Activated naive CD8-positive, alpha-beta T cell treated with anti-CD3 and anti-CD28 coated beads, Interleukin-2, amount 10 ng/mL, durations not matched to agents 7 days and 5 days (primary cell): ENCODE measurements around the gene PODXL2. TPM values are rescaled to one million over a fixed set of nuclear protein-coding genes. Genes with fewer than 3 reads are reported as not detected.
A peak's percentile ranks its signal among the peaks of the same experiment; 100 is the strongest.
"Not testable (repeated sequence)": the region's sequence is repeated elsewhere in the genome, so short reads cannot be mapped to it uniquely, and the experiment has no call there.

Experiments
- ATAC-seq: fragments of 150-1000 bp; cut with Tn5 transposase; one replicate; pipeline ENCODE4 v1.10.0; 2021; ENCODE audit warnings: low read depth, moderate library complexity
- POLR2A ChIA-PET: fragments of 350-600 bp; sonication (Branson Sonifier 250); formaldehyde crosslinking; loops from one replicate; lab custom pipeline; 2021; ENCODE audit warnings: antibody characterized with exemption; lab: Charles Lee
- DNase-seq: peaks from one replicate; pipeline ENCODE4 v3.0.0; 2021
- H3K27ac Mint-ChIP-seq: one replicate; pipeline ENCODE4 v1.8.0; 2022; ENCODE audit warnings: mild to moderate bottlenecking, mixed read lengths
- H3K27me3 Mint-ChIP-seq: one replicate; pipeline ENCODE4 v1.8.0; 2022; ENCODE audit warnings: mild to moderate bottlenecking, moderate library complexity, mixed read lengths
- H3K36me3 Mint-ChIP-seq: one replicate; pipeline ENCODE4 v1.8.0; 2021; ENCODE audit warnings: mild to moderate bottlenecking, mixed read lengths
- H3K4me1 Mint-ChIP-seq: one replicate; pipeline ENCODE4 v1.8.0; 2021; ENCODE audit warnings: mixed read lengths
- H3K4me3 Mint-ChIP-seq: one replicate; pipeline ENCODE4 v1.8.0; 2022; ENCODE audit warnings: mild to moderate bottlenecking, moderate library complexity, mixed read lengths
- H3K9me3 Mint-ChIP-seq: one replicate; pipeline ENCODE4 v1.8.0; 2021; ENCODE audit warnings: mixed read lengths
- total RNA-seq, 2 experiments: library from RNA; stranded (reverse); gene quantifications; one replicate each; pipeline ENCODE4 v1.2.3, GENCODE V29; 2021

PODXL2 gene
- total RNA-seq, 2 experiments from 2014 or later = 2.2 TPM

GRCh38 chr3:127698691-127699415 lies 69.9 kb downstream of the PODXL2 start:
- Mint-ChIP-seq H3K27me3 (peaks cover 10% of the 10 kb centered on the region), H3K27ac (no peak overlapping the region), H3K4me1 (no peaks in the 10 kb centered on the region), H3K4me3 (no peak overlapping the region), H3K9me3 (no peaks in the 10 kb centered on the region), H3K36me3 (no peaks in the 10 kb centered on the region)
- DNase-seq = no peak
- no peak for ATAC-seq
- POLR2A ChIA-PET = no interaction called here

DNA sequence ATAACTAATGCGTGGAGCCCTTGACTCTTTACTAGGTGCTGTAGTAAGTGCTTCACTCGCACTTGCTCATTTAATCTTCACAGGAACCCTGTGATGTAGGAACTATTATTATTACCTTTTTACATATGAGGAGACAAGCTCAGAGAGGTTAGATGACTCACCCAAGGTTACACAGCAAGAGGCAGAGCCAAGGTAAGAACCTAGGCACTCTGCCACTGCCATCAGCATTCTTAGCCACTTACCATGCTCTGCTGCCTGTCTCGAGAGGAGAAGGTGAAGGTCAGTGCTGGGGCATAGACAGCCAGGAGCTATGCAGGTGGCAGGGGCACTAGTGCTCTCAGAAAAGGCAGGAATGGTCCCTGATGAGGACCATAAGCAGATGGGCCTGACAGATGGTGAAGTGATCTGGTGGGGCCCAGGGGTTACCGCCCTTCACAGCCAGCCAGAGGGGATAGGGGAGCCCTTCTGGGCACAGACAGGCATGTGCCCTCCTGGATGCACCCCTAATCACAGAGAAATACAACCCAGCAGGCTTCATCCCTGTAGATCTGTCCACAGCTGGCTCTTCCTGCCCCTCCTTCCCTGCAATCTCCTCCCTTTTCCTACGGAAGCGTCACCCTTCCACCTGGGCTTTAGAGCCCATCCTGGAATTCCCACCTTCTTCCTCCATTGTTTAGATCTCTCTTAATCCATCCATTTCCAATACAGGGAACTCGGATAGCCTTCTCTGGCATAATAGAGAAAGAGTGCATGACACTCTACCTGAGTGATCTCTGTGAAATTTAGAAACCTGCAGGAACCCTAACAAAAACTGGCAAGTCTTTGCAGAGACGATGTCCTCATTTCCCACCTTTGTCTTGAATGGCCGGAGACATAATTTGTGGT lies 70.7 kb downstream of the PODXL2 start:
- DNase-seq (no peak), ATAC-seq (no peak)
- H3K9me3 Mint-ChIP-seq = no peaks in the 10 kb centered on the region
- peaks cover 10% of the 10 kb centered on the region for H3K27me3 Mint-ChIP-seq
- peaks cover 3% of the 10 kb centered on the region for H3K4me1 Mint-ChIP-seq
- no peak overlapping the region for H3K4me3 Mint-ChIP-seq
- POLR2A ChIA-PET = no interaction called here
- H3K27ac Mint-ChIP-seq = no peak overlapping the region
- H3K36me3 Mint-ChIP-seq = no peaks in the 10 kb centered on the region

GRCh38 chr3:127700406-127700805 lies 71.4 kb downstream of the PODXL2 start:
- no peaks in the 10 kb centered on the region for H3K9me3 Mint-ChIP-seq
- H3K36me3 Mint-ChIP-seq = no peaks in the 10 kb centered on the region
- POLR2A ChIA-PET = no interaction called here
- H3K27ac Mint-ChIP-seq = no peak overlapping the region
- peaks cover 3% of the 10 kb centered on the region for H3K4me1 Mint-ChIP-seq
- peaks cover 10% of the 10 kb centered on the region for H3K27me3 Mint-ChIP-seq
- H3K4me3 Mint-ChIP-seq = no peak overlapping the region
- ATAC-seq (no peak), DNase-seq (no peak)

- DNase-seq = no peak
- ATAC-seq = no peak
- Mint-ChIP-seq H3K9me3 (no peaks in the 10 kb centered on the region), H3K4me1 (peaks cover 3% of the 10 kb centered on the region), H3K36me3 (no peaks in the 10 kb centered on the region), H3K27me3 (peaks cover 10% of the 10 kb centered on the region), H3K4me3 (no peak overlapping the region), H3K27ac (no peak overlapping the region)
- POLR2A ChIA-PET = no interaction called here
These were observed 72.4 kb downstream of the PODXL2 start for GRCh38 chr3:127701280-127701911.

DNA sequence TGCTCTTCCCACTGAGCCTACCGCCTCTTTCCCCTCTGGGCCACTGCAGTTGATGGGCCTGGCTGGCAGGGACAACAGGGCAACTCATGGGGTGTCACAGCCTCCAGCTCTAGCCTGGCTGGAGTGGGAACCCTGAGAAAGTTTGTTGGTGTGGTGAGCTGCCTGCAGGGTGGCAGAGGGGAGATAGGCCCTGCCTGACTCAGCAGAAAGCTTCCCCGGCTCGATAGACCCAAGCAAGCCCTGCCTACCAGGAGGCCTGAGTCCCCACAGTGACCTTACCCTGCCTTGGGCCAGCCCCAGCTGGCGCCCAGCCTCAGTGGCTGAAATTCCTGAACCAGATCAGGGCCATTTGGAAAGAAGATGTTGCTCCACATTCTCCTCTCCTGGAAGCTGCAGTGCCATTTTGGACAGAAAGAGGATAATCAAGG lies 73.2 kb downstream of the PODXL2 start:
- POLR2A ChIA-PET = no interaction called here
- Mint-ChIP-seq H3K27me3 (peaks cover 10% of the 10 kb centered on the region), H3K4me3 (no peak overlapping the region), H3K27ac (no peak overlapping the region), H3K36me3 (no peaks in the 10 kb centered on the region), H3K9me3 (no peaks in the 10 kb centered on the region), H3K4me1 (peaks cover 3% of the 10 kb centered on the region)
- ATAC-seq (no peak), DNase-seq (no peak)

GRCh38 chr3:127704840-127705239 lies 75.9 kb downstream of the PODXL2 start:
- H3K9me3 Mint-ChIP-seq, H3K4me3 Mint-ChIP-seq, DNase-seq, H3K27ac Mint-ChIP-seq, H3K27me3 Mint-ChIP-seq, ATAC-seq, H3K36me3 Mint-ChIP-seq, POLR2A ChIA-PET, H3K4me1 Mint-ChIP-seq: not testable (repeated sequence)

- ATAC-seq = no peak
- peaks cover 10% of the 10 kb centered on the region for H3K27me3 Mint-ChIP-seq
- H3K27ac Mint-ChIP-seq = no peak overlapping the region
These were observed 77.3 kb downstream of the PODXL2 start for GRCh38 chr3:127706312-127706711.

GRCh38 chr3:127706785-127707351 lies 77.9 kb downstream of the PODXL2 start:
- H3K9me3 Mint-ChIP-seq = no peaks in the 10 kb centered on the region
- H3K36me3 Mint-ChIP-seq = no peaks in the 10 kb centered on the region
- POLR2A ChIA-PET = no interaction called here
- peaks cover 3% of the 10 kb centered on the region for H3K4me1 Mint-ChIP-seq
- no peak overlapping the region for H3K27ac Mint-ChIP-seq
- H3K4me3 Mint-ChIP-seq = no peak overlapping the region
- ATAC-seq (no peak), DNase-seq (peak; percentile 26)
- peaks cover 10% of the 10 kb centered on the region for H3K27me3 Mint-ChIP-seq

More at GRCh38 chr3:127706312-127706711, 77.3 kb downstream of the PODXL2 start:
- Mint-ChIP-seq H3K36me3 (no peaks in the 10 kb centered on the region), H3K9me3 (no peaks in the 10 kb centered on the region), H3K4me3 (no peak overlapping the region), H3K4me1 (peaks cover 3% of the 10 kb centered on the region)
- peak; percentile 10 for DNase-seq
- POLR2A ChIA-PET = no interaction called here

DNA sequence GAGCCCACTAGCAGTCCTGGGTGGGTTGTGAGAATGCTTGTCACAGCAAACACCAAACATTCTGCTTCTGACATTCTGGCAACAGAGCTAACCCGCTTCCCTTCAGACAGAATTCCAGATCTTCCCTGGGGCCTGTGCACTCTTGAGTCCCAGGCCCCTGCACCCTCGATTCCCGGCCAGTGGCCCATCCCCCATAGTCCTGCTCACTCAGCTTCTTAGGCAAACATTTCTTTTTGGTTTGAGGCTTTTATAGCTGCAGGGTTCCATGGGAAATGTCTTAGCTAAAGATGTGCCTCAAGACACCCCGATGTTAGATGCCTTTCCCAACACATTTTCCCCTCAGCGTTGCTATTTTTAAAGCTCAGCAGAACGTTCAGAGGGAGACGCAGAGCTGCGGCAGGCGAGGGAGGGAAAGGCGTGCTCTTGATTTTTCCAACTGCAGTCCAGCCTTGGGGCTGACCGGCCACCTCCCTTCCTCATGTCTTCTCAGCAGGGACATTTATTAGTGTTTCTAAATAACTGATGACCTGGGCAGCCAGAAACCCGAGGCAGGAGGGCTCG lies 78.9 kb downstream of the PODXL2 start:
- H3K9me3 Mint-ChIP-seq = no peaks in the 10 kb centered on the region
- POLR2A ChIA-PET = no interaction called here
- no peak overlapping the region for H3K27ac Mint-ChIP-seq
- H3K4me3 Mint-ChIP-seq = no peak overlapping the region
- DNase-seq = peak; percentile 9
- no peaks in the 10 kb centered on the region for H3K36me3 Mint-ChIP-seq
- ATAC-seq = no peak
- peaks cover 9% of the 10 kb centered on the region for H3K27me3 Mint-ChIP-seq
- H3K4me1 Mint-ChIP-seq = peaks cover 3% of the 10 kb centered on the region

GRCh38 chr3:127708837-127709236 lies 79.9 kb downstream of the PODXL2 start:
- H3K27me3 Mint-ChIP-seq = peaks cover under 1% of the 10 kb centered on the region
- H3K9me3 Mint-ChIP-seq = no peaks in the 10 kb centered on the region
- no peak for DNase-seq
- no peak overlapping the region for H3K27ac Mint-ChIP-seq
- no peak overlapping the region for H3K4me3 Mint-ChIP-seq
- H3K4me1 Mint-ChIP-seq = peaks cover 3% of the 10 kb centered on the region
- no peaks in the 10 kb centered on the region for H3K36me3 Mint-ChIP-seq
- POLR2A ChIA-PET = no interaction called here
- no peak for ATAC-seq

DNA sequence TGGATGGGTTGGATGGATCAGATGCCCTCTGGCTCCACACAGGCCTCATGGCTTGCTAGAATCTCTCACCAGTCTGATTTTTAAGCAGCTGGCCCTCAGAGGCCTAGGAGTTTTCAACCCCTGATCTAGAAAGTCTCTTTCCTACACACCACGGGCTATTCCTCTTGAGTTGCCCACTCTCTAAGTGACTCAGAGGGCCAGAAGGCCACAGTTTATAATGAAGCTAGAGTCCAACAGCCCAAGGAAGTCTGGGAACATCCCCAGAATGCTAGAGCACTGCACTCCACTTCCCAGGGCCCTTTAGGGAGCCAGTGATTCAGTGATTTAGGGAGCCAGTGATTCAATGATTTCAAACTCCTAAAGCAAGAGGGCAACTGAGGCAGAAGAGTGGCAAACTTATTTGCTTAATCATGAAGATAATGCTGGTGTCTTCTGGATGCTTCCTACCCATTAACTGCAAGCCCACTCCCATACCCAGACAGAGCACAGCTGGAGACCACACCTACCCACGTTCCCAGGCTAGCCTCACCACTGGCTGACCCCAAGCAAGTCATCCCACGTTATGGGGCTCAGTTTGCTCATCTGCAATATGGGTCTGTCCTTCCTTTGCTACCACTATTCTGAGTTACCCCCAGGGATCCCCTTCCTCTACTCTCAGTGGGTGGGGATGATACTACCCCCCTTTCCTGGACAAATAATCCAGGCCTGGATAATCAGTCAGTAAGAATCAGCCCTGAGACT lies 80.5 kb downstream of the PODXL2 start:
- peaks cover 2% of the 10 kb centered on the region for H3K4me1 Mint-ChIP-seq
- ATAC-seq (no peak), DNase-seq (peak; percentile 1)
- no peak overlapping the region for H3K27ac Mint-ChIP-seq
- no peaks in the 10 kb centered on the region for H3K27me3 Mint-ChIP-seq
- H3K4me3 Mint-ChIP-seq = no peak overlapping the region
- no peaks in the 10 kb centered on the region for H3K36me3 Mint-ChIP-seq
- H3K9me3 Mint-ChIP-seq = no peaks in the 10 kb centered on the region
- POLR2A ChIA-PET = no interaction called here

DNA sequence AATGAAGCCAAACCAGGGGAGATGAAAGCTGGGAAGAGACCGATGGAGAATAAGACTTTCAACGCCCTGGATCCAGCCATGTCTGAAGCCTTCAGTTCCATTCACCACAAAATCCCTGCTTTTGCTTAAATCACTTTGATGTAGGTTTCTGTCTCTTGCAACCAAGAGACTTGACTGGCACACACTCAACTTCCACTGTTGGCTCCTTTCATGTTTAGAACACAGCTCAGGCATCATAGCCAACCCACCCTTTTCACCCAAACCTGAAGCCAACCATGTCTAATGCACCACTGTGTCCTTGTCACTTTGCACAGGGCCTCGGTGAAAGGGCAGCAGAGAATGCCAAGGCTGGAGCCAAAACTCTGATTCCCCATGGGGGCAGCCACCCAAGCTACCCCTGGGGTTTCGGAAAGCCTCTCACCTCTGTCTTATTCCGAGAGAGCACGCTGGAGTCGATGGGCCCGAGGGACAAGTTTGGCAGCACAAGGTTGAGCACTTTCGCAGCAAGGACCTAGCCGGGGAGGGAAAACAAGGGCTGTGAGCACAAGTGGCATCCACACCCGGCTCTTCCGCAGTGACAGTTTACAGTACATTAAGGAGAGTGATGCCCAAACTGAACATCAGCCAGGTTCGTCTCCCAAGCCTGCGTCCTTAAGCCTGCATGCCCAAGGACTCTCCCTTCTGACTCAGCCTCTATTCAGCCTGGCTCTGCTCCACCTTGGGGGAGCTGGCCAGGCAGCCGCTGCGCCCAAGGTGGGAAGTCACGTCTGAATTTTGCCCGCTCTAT lies 81.4 kb downstream of the PODXL2 start:
- Mint-ChIP-seq H3K4me1 (no peaks in the 10 kb centered on the region), H3K9me3 (no peaks in the 10 kb centered on the region), H3K27me3 (peaks cover 4% of the 10 kb centered on the region), H3K36me3 (no peaks in the 10 kb centered on the region), H3K27ac (no peak overlapping the region), H3K4me3 (no peak overlapping the region)
- POLR2A ChIA-PET = no interaction called here
- DNase-seq = peak; percentile 4
- no peak for ATAC-seq
